ENCODE results near the gene MBD3L2. TPM values are rescaled to one million over a fixed set of nuclear protein-coding genes. Genes with fewer than 3 reads are reported as not detected.
"Not testable (repeated sequence)": the region's sequence is repeated elsewhere in the genome, so short reads cannot be mapped to it uniquely, and the experiment has no call there.

Gene MBD3L2
- total and polyA plus RNA-seq, 5 donors, result not detected

DNA sequence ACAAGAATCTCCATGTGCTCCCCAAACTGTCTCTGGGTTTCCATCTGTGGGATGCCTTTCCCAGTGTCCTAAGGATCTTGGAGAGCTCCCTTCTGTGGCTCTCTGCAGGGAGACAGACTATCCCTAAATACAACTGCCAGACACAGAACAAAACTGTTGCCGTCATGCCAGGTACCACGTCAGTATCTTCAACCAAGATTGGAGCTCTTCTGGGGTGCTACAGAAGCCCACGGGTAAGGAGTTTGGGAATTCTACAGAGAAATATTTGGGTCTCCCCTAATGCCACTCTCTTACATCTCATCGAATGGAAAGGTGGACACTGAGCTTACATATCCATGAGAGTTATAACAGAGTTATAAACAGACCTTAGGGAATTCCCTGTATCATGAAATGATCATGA is 14.2 kb downstream of the MBD3L2 start:
- no peaks in the 10 kb centered on the region for H3K4me1 ChIP-seq (ENCODE audit: control insufficient read depth, insufficient read depth, low read length)
- no peaks in the 10 kb centered on the region for H3K9me3 ChIP-seq (ENCODE audit: control insufficient read depth, low read length)
- WGBS, result 84% methylated on average over 4 of the region's 4 CpGs
- intact Hi-C loops (cut with DNase I), result no loop called here
- H3K4me3 ChIP-seq (ENCODE audit: low read length), result no peak overlapping the region
- H3K27ac ChIP-seq (ENCODE audit: low read length), result no peak overlapping the region
- DNase-seq (no peak), ATAC-seq (no peak)
- H3K27me3 ChIP-seq (ENCODE audit: control insufficient read depth, insufficient read depth), result no peaks in the 10 kb centered on the region

DNA sequence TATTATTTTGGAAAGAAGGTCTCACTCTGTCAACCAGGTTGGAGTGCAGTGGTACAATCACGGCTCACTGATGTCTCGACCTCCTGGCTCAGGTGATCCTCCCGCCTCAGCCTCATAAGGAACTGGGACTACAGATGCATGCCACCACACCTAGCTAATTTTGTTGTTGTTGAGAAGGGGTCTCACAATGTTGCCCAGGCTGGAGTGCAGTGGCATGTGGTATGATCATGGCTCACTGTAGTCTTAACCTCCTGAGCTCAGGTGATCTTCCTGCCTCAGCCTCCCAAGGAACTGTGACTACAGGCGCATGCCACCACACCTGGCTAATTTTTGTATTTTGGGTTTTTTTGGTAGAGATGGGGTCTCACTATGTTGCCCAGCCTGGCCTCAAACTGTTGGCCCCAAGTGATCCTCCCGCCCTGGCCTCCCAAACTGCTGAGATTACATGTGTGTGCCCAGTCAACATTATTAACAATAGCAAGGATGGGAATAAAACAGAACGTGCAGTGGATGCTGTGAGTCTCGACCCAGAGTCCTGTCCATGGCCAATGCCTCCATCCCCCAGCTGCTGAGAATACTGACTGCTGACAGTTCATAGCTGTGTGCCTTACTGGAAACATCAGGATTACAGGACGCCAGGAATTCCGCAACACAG is 14.8 kb downstream of the MBD3L2 start:
- no peak overlapping the region for H3K27ac ChIP-seq (ENCODE audit: low read length)
- intact Hi-C loops (cut with DNase I), result no loop called here
- H3K4me3 ChIP-seq (ENCODE audit: low read length), result no peak overlapping the region
- ATAC-seq, result no peak
- 91% methylated on average over 9 of the region's 9 CpGs for WGBS
- H3K27me3 ChIP-seq (ENCODE audit: control insufficient read depth, insufficient read depth), result no peaks in the 10 kb centered on the region
- no peaks in the 10 kb centered on the region for H3K9me3 ChIP-seq (ENCODE audit: control insufficient read depth, low read length)
- DNase-seq, result no peak
- no peaks in the 10 kb centered on the region for H3K4me1 ChIP-seq (ENCODE audit: control insufficient read depth, insufficient read depth, low read length)

DNA sequence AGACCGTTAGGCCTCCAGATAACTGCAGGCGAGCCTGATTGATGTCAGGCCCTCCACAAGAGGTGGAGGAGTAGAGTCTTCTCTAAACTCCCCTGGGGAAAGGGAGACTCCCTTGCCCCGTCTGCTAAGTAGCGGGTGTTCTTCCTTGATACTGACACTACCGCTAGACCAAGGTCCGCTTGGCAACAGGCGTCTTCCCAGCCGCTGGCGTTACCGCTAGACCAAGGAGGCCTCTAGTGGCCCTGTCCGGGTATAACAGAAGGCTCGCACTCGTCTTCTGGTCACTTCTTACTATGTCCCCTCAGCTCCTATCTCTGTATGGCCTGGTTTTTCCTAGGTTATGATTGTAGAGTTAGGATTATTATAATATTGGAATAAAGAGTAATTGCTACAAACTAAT is 18.0 kb downstream of the MBD3L2 start:
- intact Hi-C loops (cut with DNase I), result not testable (repeated sequence)
- DNase-seq, result peak in 1 of 3 donors; percentile 44

DNA sequence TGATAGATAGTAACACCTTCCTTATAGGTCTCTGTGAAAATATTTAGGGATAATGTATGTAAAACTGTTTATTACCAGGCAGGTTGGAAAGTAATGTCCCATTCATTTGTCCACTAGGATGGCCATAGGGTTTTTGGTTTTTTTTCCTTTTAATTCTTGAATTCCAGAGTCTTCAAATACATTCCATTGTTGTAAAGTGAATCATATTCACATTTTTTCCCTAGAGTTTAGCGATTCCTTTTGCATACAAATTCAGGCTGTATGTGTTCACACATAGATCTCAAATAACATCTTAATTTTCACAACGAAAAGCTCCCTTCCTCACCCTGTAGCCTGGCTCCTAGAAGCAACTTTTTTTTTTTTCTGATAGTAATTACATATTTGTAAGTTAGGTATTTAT is 18.6 kb downstream of the MBD3L2 start:
- peaks cover 2% of the 10 kb centered on the region for H3K9me3 ChIP-seq (ENCODE audit: control insufficient read depth, low read length)
- peaks cover 3% of the 10 kb centered on the region for H3K4me1 ChIP-seq (ENCODE audit: control insufficient read depth, insufficient read depth, low read length)
- no peak for ATAC-seq
- WGBS, result 80% methylated on average over 2 of the region's 2 CpGs
- H3K4me3 ChIP-seq (ENCODE audit: low read length), result no peak overlapping the region
- no peak overlapping the region for H3K27ac ChIP-seq (ENCODE audit: low read length)
- no peaks in the 10 kb centered on the region for H3K27me3 ChIP-seq (ENCODE audit: control insufficient read depth, insufficient read depth)
- intact Hi-C loops (cut with DNase I), result no loop called here
- DNase-seq, result no peak

More for the DNA sequence above, 18.0 kb downstream of the MBD3L2 start:
- H3K27ac ChIP-seq (ENCODE audit: low read length); H3K4me3 ChIP-seq (ENCODE audit: low read length); H3K9me3 ChIP-seq (ENCODE audit: control insufficient read depth, low read length); H3K4me1 ChIP-seq (ENCODE audit: control insufficient read depth, insufficient read depth, low read length); ATAC-seq; H3K27me3 ChIP-seq (ENCODE audit: control insufficient read depth, insufficient read depth): not testable (repeated sequence)
- WGBS, result 47% methylated on average over 13 of the region's 13 CpGs

DNA sequence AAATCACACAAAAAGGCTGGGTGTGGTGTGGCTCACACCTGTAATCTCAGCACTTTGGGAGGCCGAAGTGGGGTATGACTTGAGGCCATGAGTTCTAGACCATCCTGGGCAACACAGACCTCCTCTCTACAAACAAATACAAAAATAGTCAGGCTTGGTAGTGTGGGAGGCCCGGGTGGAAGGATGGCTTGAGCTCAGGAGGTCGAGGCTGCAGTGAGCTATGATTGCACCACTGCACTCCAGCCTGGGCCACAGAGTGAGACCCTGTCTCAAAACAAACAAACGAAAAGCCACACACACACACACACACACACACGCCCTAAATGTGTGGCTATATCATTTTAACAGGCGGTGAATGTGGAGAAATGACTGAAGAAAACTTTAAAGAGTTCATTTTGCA is 19.5 kb downstream of the MBD3L2 start:
- peaks cover 2% of the 10 kb centered on the region for H3K9me3 ChIP-seq (ENCODE audit: control insufficient read depth, low read length)
- peaks cover 3% of the 10 kb centered on the region for H3K4me1 ChIP-seq (ENCODE audit: control insufficient read depth, insufficient read depth, low read length)
- no peak overlapping the region for H3K27ac ChIP-seq (ENCODE audit: low read length)
- intact Hi-C loops (cut with DNase I), result no loop called here
- ATAC-seq (no peak), DNase-seq (no peak)
- no peak overlapping the region for H3K4me3 ChIP-seq (ENCODE audit: low read length)
- H3K27me3 ChIP-seq (ENCODE audit: control insufficient read depth, insufficient read depth), result no peaks in the 10 kb centered on the region
- 88% methylated on average over 6 of the region's 6 CpGs for WGBS

DNA sequence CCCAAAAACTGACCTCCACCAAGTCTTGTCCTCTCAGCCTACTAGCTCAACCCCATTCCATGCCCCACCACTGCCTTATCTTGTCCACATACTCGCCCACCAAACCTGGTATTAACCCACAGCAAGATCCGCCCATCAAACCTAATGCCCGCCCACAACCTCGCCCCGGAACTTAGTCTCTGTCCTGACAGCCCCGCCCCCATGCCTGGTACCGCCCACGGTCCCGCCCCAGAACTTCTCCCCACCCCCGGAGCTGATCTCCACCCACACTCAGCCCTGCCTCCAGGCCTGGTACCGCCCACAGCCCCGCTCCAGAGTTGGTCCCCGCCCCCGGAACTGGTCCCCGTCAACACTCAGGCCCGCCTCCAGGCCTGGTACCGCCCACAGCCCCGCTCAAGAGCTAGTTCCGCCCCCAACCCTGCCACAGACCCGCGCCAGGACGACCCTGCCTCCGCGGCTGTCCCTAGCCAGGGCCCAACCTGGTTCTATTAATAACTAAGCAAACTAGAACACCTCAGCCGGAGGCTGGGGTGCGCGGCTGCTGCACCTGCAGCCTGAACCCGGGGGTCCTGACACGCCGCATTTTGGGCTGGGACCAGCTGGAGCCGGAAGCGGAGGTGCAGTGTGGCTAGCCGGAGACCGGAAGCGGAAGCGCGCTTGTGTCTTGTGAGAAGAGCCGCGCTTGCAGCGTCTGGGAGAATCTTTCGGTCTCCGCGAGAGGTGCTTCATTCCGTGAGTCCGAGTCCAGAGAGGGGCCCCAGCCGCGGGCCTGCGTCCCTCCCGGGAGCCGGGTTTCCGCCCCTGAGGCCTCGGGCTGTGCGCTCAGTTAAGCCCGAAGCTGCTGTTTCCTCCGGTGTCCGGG is 20.2 kb downstream of the MBD3L2 start, which contains the start of gene ZNF557:
Gene ZNF557, plus strand, starts transcription at position 662 of the 862 bp plus-strand sequence. CDS start 5,372 bp downstream, outside the sequence.
- Histone ChIP-seq H3K9me3 (ENCODE audit: control insufficient read depth, low read length) (peaks cover 2% of the 10 kb centered on the region), H3K27ac (ENCODE audit: low read length) (peak within 1 kb of the TSS; percentile 49), H3K4me1 (ENCODE audit: control insufficient read depth, insufficient read depth, low read length) (peaks cover 3% of the 10 kb centered on the region), H3K4me3 (ENCODE audit: low read length) (peak within 1 kb of the TSS; percentile 86), H3K27me3 (ENCODE audit: control insufficient read depth, insufficient read depth) (no peaks in the 10 kb centered on the region)
- ATAC-seq, result peak; percentile 100
- peak; percentile 99 to 100 (median 100) for DNase-seq
- intact Hi-C loops (cut with DNase I), result no loop called here
- 1% methylated on average over 56 of the region's 56 CpGs for WGBS

DNA sequence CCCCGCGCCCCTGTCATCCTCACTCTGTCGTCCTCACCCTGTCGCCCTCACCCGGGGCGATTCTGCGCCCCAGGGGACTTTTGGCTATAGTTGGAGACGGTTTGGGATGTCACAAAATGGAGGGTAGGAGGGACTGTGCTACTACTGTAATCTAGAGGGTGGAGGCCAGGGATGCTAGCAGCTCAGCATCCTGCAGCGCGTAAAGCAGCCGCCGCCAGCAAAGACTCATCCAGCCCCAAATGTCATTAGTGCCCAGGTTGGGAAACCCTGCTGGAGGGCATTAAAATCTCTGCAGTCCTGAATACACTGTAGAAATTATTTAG is 20.7 kb downstream of the MBD3L2 start:
- Histone ChIP-seq H3K4me3 (ENCODE audit: low read length) (peak overlapping the region; percentile 86), H3K4me1 (ENCODE audit: control insufficient read depth, insufficient read depth, low read length) (peaks cover 3% of the 10 kb centered on the region), H3K9me3 (ENCODE audit: control insufficient read depth, low read length) (peaks cover 2% of the 10 kb centered on the region), H3K27me3 (ENCODE audit: control insufficient read depth, insufficient read depth) (no peaks in the 10 kb centered on the region), H3K27ac (ENCODE audit: low read length) (no peak overlapping the region)
- WGBS, result under 1% methylated on average over 12 of the region's 12 CpGs
- DNase-seq, result no peak
- intact Hi-C loops (cut with DNase I), result no loop called here
- ATAC-seq, result no peak

DNA sequence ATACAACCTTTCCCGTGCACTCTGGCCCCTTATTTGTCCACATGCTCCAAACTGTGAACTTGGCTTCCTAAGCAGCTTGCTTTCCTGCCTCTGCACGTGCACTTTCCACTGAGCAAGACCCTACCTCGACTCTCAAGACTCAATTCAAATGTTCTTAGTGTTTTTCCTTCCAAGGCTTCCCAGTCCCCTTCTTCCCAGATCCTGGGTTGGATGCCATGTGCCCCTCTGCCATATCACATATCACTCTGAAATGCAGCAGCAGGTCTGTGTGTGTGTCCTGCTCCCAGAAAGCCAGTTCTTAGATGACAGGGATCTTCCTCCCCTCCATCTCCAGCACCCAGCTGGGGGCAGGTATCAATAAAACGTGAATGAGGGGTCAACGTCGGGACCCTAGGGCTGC is 23.4 kb downstream of the MBD3L2 start:
- no peak for DNase-seq
- Histone ChIP-seq H3K27ac (ENCODE audit: low read length) (no peak overlapping the region), H3K4me3 (ENCODE audit: low read length) (no peak overlapping the region), H3K4me1 (ENCODE audit: control insufficient read depth, insufficient read depth, low read length) (peaks cover 3% of the 10 kb centered on the region), H3K27me3 (ENCODE audit: control insufficient read depth, insufficient read depth) (no peaks in the 10 kb centered on the region), H3K9me3 (ENCODE audit: control insufficient read depth, low read length) (peaks cover 8% of the 10 kb centered on the region)
- 96% methylated on average over 6 of the region's 6 CpGs for WGBS
- intact Hi-C loops (cut with DNase I), result no loop called here
- ATAC-seq, result no peak

DNA sequence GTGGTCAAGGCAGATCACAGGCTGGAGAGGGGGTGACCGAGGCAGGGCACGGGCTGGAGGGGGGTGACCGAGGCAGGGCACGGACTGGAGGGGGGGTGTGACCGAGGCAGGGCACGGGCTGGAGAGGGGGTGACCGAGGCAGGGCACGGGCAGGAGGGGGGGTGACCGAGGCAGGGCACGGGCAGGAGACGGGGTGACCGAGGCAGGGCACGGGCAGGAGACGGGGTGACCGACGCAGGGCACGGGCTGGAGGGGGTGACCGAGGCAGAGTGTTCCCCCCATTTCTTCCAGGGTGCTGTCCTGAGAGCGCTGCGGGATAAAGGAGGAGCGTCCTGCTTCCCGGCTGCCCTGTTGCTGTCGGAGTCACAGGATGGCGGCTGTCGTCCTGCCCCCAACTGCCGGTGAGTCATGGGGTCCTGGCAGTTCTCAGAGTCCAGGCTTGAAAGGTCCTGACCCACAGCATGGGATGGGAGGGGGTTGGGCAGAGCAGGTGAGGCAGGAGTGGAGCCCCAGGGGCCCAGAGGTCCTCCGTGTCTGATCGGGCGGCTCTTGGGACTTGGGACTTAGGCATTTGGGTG is 25.7 kb downstream of the MBD3L2 start:
- 98% methylated on average over 29 of the region's 29 CpGs for WGBS
- intact Hi-C loops (cut with DNase I), result no loop called here
- DNase-seq (no peak), ATAC-seq (no peak)
- no peaks in the 10 kb centered on the region for H3K27me3 ChIP-seq (ENCODE audit: control insufficient read depth, insufficient read depth)
- no peak overlapping the region for H3K4me3 ChIP-seq (ENCODE audit: low read length)
- peaks cover 11% of the 10 kb centered on the region for H3K9me3 ChIP-seq (ENCODE audit: control insufficient read depth, low read length)
- H3K4me1 ChIP-seq (ENCODE audit: control insufficient read depth, insufficient read depth, low read length), result peaks cover 3% of the 10 kb centered on the region
- no peak overlapping the region for H3K27ac ChIP-seq (ENCODE audit: low read length)

DNA sequence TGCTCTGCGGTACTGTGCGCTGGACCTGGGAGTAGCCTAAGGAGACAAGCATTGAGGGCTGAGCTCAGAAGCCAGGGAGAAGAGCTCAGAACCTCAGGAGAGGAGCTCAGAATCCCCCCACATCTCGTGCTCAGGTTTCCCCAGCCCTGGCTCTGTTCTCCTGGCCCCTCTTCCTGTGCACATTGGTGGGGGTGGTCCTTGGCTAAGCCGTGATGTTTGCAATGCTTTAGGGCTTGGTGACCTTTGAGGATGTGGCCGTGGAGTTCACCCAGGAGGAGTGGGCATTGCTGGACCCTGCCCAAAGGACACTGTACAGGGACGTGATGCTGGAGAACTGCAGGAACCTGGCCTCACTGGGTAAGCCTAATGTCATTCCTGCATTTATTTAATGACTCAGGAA is 27.0 kb downstream of the MBD3L2 start:
- no peak overlapping the region for H3K4me3 ChIP-seq (ENCODE audit: low read length)
- H3K27me3 ChIP-seq (ENCODE audit: control insufficient read depth, insufficient read depth), result no peaks in the 10 kb centered on the region
- ATAC-seq (no peak), DNase-seq (no peak)
- 98% methylated on average over 6 of the region's 6 CpGs for WGBS
- no peak overlapping the region for H3K27ac ChIP-seq (ENCODE audit: low read length)
- intact Hi-C loops (cut with DNase I), result no loop called here
- peaks cover 22% of the 10 kb centered on the region for H3K9me3 ChIP-seq (ENCODE audit: control insufficient read depth, low read length)
- no peaks in the 10 kb centered on the region for H3K4me1 ChIP-seq (ENCODE audit: control insufficient read depth, insufficient read depth, low read length)

DNA sequence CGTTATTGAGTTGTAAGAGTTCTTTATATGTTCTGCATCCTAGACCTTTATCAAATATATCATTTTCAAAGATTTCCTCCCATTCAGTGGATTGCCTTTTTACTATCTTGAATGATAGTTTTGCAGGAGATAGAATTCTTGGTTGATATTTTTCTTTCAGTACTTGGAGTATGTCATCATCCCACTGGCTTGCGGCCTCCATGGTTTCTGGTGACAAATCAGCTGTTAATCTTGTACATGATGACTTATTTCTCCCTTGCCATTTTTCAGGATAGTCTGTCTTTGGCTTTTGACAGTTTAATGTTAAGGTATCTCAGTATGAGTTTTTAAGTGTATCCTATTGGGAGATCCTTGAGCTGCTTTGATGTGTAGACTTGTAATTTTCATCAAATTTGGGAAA is 28.9 kb downstream of the MBD3L2 start:
- H3K4me3 ChIP-seq (ENCODE audit: low read length), result no peak overlapping the region
- H3K27me3 ChIP-seq (ENCODE audit: control insufficient read depth, insufficient read depth), result no peaks in the 10 kb centered on the region
- DNase-seq (no peak), ATAC-seq (no peak)
- WGBS, result 97% methylated on average over 2 of the region's 2 CpGs
- no peaks in the 10 kb centered on the region for H3K4me1 ChIP-seq (ENCODE audit: control insufficient read depth, insufficient read depth, low read length)
- intact Hi-C loops (cut with DNase I), result no loop called here
- H3K9me3 ChIP-seq (ENCODE audit: control insufficient read depth, low read length), result peaks cover 29% of the 10 kb centered on the region
- no peak overlapping the region for H3K27ac ChIP-seq (ENCODE audit: low read length)

Measured in right cardiac atrium (tissue), 5 donors.